SH-SY5Y (cell line): Measurements from ENCODE around the gene PTGIS.

Experiments used
- GATA2 ChIP-seq: IDR thresholded peaks from 2 replicates; pipeline ENCODE4 v1.6.1; 2011; ENCODE audit warnings: mild to moderate bottlenecking, low read depth, low read length
- GATA3 ChIP-seq: IDR thresholded peaks from 2 replicates; pipeline ENCODE4 v1.6.1; 2011; ENCODE audit warnings: low read depth, mild to moderate bottlenecking, low read length, moderate library complexity

- no peak for TF ChIP-seq GATA3
- TF ChIP-seq GATA2, result no peak
Observed at GRCh38 chr20:49526056-49526455, 41.9 kb downstream of the PTGIS start.
